Brain pericyte (primary cell): Measurements from ENCODE around the gene TJP3.

Source experiments
- DNase-seq: peaks from one replicate; pipeline ENCODE4 v3.0.0-alpha.2; 2012; ENCODE audit warnings: low read depth, low spot score

TJP3 gene

GRCh38 chr19:3670796-3671679 is 37.1 kb upstream of the TJP3 start:
- DNase-seq, result no peak

- DNase-seq, result no peak
Measured at GRCh38 chr19:3671680-3672574, 36.3 kb upstream of the TJP3 start.

GRCh38 chr19:3672575-3672948 is 35.6 kb upstream of the TJP3 start:
- no peak for DNase-seq

- no peak for DNase-seq
Measured at GRCh38 chr19:3672993-3673392, 35.2 kb upstream of the TJP3 start.

GRCh38 chr19:3673506-3674439 is 34.4 kb upstream of the TJP3 start:
- no peak for DNase-seq

GRCh38 chr19:3674784-3675543 is 33.2 kb upstream of the TJP3 start:
- DNase-seq, result no peak

- no peak for DNase-seq
Measured at GRCh38 chr19:3678188-3678587, 30.0 kb upstream of the TJP3 start.

GRCh38 chr19:3679138-3679537 is 29.0 kb upstream of the TJP3 start:
- no peak for DNase-seq

GRCh38 chr19:3679581-3679980 is 28.6 kb upstream of the TJP3 start:
- DNase-seq, result no peak

- DNase-seq, result no peak
Measured at GRCh38 chr19:3680939-3681338, 27.2 kb upstream of the TJP3 start.

GRCh38 chr19:3682286-3682685 is 25.9 kb upstream of the TJP3 start:
- DNase-seq, result no peak

GRCh38 chr19:3682741-3683404 is 25.3 kb upstream of the TJP3 start:
- DNase-seq, result peak; percentile 55

- DNase-seq, result peak; percentile 83
Measured at GRCh38 chr19:3683405-3684053, 24.7 kb upstream of the TJP3 start.

- DNase-seq, result no peak
Measured at GRCh38 chr19:3684054-3684816, 23.9 kb upstream of the TJP3 start.

GRCh38 chr19:3684817-3685410 is 23.3 kb upstream of the TJP3 start:
- no peak for DNase-seq

GRCh38 chr19:3687393-3687773 is 20.8 kb upstream of the TJP3 start:
- no peak for DNase-seq

- DNase-seq, result no peak
Measured at GRCh38 chr19:3687774-3688706, 20.1 kb upstream of the TJP3 start.
